Activated T-helper 1 cell treated with anti-CD3 and anti-CD28 coated beads, Interleukin-12 subunit alpha, Interleukin-12 subunit beta, Interleukin-2, Interleukin-4 antibody, amounts not matched to agents 30 ng/mL and 10 ng/mL and 1 ng/mL, durations not matched to agents 14 hours and 24 hours and 36 hours (primary cell): ENCODE results near the gene ANKRD33. TPM values are rescaled to one million over a fixed set of nuclear protein-coding genes. Genes with fewer than 3 reads are reported as not detected.

Experiments
- DNase-seq: peaks from one replicate; pipeline ENCODE4 v3.0.0; 2021; ENCODE audit warnings: low spot score
- H3K27ac Mint-ChIP-seq: one replicate; pipeline ENCODE4 v1.8.0; 2021; ENCODE audit warnings: mild to moderate bottlenecking, mixed read lengths
- H3K27me3 Mint-ChIP-seq: one replicate; pipeline ENCODE4 v1.8.0; 2022; ENCODE audit warnings: mild to moderate bottlenecking, moderate library complexity, mixed read lengths; ENCODE audit not compliant: insufficient read depth
- H3K36me3 Mint-ChIP-seq: one replicate; pipeline ENCODE4 v1.8.0; 2021; ENCODE audit warnings: low read depth, mixed read lengths
- H3K4me1 Mint-ChIP-seq: one replicate; pipeline ENCODE4 v1.8.0; 2021; ENCODE audit warnings: low read depth, mixed read lengths
- H3K4me3 Mint-ChIP-seq: one replicate; pipeline ENCODE4 v1.8.0; 2021; ENCODE audit warnings: mild to moderate bottlenecking, moderate library complexity, mixed read lengths
- H3K9me3 Mint-ChIP-seq: one replicate; pipeline ENCODE4 v1.8.0; 2021; ENCODE audit warnings: mixed read lengths
- intact Hi-C: fragments of 100-400 bp; cut with micrococcal nuclease; formaldehyde crosslinking; loops from one replicate; pipeline ENCODE4 v1.15.1; 2024
- total RNA-seq: library from RNA; stranded (reverse); gene quantifications from 2 replicates; pipeline ENCODE4 v1.2.3, GENCODE V29; 2022

Gene ANKRD33
- total RNA-seq, 1 donor from 2014 or later: not detected

- Mint-ChIP-seq H3K4me1 (peaks cover 13% of the 10 kb centered on the region), H3K9me3 (no peaks in the 10 kb centered on the region), H3K4me3 (peak overlapping the region; percentile 20), H3K27ac (no peak overlapping the region), H3K27me3 (peaks cover 2% of the 10 kb centered on the region), H3K36me3 (no peaks in the 10 kb centered on the region)
- DNase-seq: peak; percentile 35
- intact Hi-C loops: no loop called here
Observed at GRCh38 chr12:51923506-51924365, 35.8 kb downstream of the ANKRD33 start.

GRCh38 chr12:51924551-51925319, 36.8 kb downstream of the ANKRD33 start:
- no peak for DNase-seq
- peaks cover 4% of the 10 kb centered on the region for H3K27me3 Mint-ChIP-seq
- no peak overlapping the region for H3K27ac Mint-ChIP-seq
- H3K36me3 Mint-ChIP-seq: no peaks in the 10 kb centered on the region
- intact Hi-C loops: no loop called here
- H3K4me1 Mint-ChIP-seq: peaks cover 13% of the 10 kb centered on the region
- H3K4me3 Mint-ChIP-seq: no peak overlapping the region
- H3K9me3 Mint-ChIP-seq: no peaks in the 10 kb centered on the region

DNA sequence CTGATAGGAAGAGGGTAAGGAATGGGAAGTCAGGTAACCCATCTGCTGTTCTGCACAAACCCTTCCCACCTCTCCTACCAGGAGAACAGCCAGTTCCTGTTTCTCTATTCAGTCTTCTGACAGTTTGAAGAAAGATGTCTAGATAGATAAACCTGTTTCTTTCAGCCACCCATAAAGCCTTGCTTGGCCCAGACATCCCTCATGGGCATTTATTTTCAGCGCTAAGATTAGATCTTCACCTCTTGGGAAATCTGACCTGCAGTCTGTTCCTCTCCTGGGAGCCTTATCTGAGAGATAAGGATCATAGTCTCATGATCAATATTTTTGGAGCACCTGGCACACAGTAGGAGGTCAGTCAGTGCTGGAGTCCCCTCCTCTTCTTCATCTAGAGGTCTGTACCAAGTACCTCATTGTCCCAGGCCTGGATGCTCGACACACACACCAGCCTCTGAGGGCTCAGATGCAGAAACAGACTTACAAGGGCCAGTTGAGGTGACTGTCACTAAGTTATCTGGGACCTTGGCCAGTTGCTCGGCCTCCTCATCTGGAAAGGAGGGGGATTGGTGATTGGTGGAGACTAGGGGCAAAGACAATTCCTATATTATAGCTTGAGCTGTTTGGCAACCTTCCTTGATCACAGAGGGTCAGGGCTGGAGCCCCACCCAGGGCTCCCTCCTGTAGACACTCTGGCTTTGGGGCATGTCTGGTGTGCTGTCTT, 37.6 kb downstream of the ANKRD33 start:
- Mint-ChIP-seq H3K9me3 (no peaks in the 10 kb centered on the region), H3K4me3 (no peak overlapping the region), H3K27me3 (peaks cover 10% of the 10 kb centered on the region), H3K36me3 (no peaks in the 10 kb centered on the region), H3K4me1 (peaks cover 13% of the 10 kb centered on the region), H3K27ac (no peak overlapping the region)
- no peak for DNase-seq
- intact Hi-C loops: loop anchor here (1.0 to 2.0 kb wide), 3 partner anchors 25 to 98 kb away; partner anchors contain the start of gene ACVR1B

DNA sequence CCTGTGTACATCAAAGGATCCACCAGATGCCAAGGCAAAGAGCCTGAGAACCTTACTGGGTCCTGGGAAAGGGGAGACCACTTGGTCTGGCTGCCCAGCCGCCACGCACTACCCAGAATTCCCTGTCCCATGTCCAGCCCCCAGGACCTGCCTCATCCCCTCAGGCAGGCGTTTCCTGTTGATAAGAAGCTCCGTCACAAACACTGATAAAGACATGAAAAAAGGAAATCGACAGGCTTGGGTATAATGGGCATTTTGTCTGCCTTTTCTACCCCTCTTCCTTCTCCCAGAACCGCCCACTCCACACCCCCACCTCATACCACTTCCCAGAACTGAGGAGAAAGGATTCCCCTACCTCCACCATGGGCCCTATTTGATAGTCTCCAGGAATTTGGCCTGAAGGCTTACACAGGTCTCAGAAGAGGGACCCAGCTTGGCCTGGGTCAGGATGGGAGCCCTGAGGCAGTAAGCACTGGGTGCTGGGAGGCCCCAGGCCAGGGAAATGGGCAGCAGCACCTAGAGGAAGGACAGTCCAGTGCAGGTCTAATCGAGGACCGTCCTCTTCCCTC, 38.2 kb downstream of the ANKRD33 start:
- H3K36me3 Mint-ChIP-seq: no peaks in the 10 kb centered on the region
- no peak overlapping the region for H3K4me3 Mint-ChIP-seq
- H3K27ac Mint-ChIP-seq: no peak overlapping the region
- no peak for DNase-seq
- peaks cover 11% of the 10 kb centered on the region for H3K27me3 Mint-ChIP-seq
- H3K9me3 Mint-ChIP-seq: no peaks in the 10 kb centered on the region
- intact Hi-C loops: loop anchor here (1.0 to 2.0 kb wide), 3 partner anchors 25 to 97 kb away; partner anchors contain the start of gene ACVR1B
- H3K4me1 Mint-ChIP-seq: peaks cover 13% of the 10 kb centered on the region

DNA sequence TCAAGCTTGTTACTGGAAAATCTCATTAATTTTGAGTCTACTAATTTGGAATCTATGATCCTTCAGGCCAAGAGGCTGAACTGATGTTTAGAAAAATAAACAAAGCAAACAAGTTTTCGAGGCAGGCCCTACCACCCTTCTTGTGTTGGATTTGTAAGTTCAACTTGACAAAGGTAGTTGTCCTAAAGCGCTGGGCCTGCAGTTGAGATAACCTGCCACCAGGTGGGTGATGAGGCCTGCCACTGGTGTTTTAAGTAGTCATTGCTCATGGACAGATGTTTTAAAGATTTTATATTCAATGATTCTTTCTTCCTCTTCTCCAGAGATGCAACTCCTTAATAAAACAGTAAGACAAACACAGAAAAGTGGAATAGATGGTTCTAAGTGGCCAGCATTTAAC, 38.8 kb downstream of the ANKRD33 start:
- no peaks in the 10 kb centered on the region for H3K36me3 Mint-ChIP-seq
- H3K4me1 Mint-ChIP-seq: peaks cover 13% of the 10 kb centered on the region
- H3K9me3 Mint-ChIP-seq: no peaks in the 10 kb centered on the region
- DNase-seq: peak; percentile 24
- H3K27ac Mint-ChIP-seq: no peak overlapping the region
- intact Hi-C loops: loop anchor here (1.0 to 2.0 kb wide), 3 partner anchors 24 to 97 kb away; partner anchors contain the start of gene ACVR1B
- H3K4me3 Mint-ChIP-seq: no peak overlapping the region
- peaks cover 13% of the 10 kb centered on the region for H3K27me3 Mint-ChIP-seq

GRCh38 chr12:51932218-51933076, 44.5 kb downstream of the ANKRD33 start:
- no peak for DNase-seq
- H3K4me3 Mint-ChIP-seq: no peak overlapping the region
- intact Hi-C loops: no loop called here
- H3K27ac Mint-ChIP-seq: no peak overlapping the region
- H3K27me3 Mint-ChIP-seq: peaks cover 22% of the 10 kb centered on the region
- no peaks in the 10 kb centered on the region for H3K36me3 Mint-ChIP-seq
- no peaks in the 10 kb centered on the region for H3K9me3 Mint-ChIP-seq
- H3K4me1 Mint-ChIP-seq: no peaks in the 10 kb centered on the region

DNA sequence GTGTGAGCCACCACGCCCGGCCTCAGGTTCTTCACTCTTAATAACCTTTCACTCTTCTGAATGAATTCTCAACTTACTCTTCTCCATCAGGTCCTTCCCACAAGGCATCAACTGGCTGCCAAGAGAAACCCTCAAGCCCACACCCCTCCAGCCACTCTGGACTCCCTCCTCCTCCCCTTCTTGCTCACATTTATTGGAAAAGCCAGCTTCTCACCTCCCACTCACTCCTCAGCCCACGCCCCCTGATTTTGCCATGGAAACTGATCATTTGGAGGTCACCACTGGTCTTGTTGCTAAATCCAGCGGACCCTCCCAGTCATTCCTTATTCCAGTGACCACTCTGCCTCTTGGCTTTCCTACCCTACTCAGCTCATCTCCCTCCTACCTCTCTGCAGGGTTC, 46.2 kb downstream of the ANKRD33 start:
- Mint-ChIP-seq H3K27ac (no peak overlapping the region), H3K4me1 (no peaks in the 10 kb centered on the region), H3K36me3 (no peaks in the 10 kb centered on the region), H3K4me3 (no peak overlapping the region), H3K27me3 (peaks cover 27% of the 10 kb centered on the region), H3K9me3 (no peaks in the 10 kb centered on the region)
- intact Hi-C loops: no loop called here
- DNase-seq: no peak

DNA sequence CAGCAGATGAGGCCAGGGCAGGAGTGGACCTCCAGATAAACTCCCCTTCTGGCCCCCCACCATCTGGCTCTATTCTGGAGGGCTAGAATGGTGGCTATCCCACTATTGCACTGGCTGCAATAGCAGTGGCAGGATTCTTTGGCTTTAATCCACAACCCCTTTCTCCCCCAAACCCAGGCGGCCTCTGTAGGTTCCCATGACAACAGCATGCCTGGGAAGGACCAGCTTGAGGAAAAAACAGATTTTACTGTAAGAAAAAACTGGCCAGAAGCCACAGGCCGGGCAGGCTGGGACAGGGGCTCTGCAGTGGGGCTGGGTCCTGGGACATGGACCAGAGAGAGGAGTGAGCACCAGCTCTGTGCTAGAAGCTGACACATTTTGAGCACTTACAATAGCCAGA, 50.0 kb downstream of the ANKRD33 start:
- Mint-ChIP-seq H3K4me1 (no peaks in the 10 kb centered on the region), H3K36me3 (no peaks in the 10 kb centered on the region), H3K9me3 (no peaks in the 10 kb centered on the region), H3K27me3 (peaks cover 25% of the 10 kb centered on the region), H3K4me3 (no peak overlapping the region), H3K27ac (no peak overlapping the region)
- intact Hi-C loops: no loop called here
- DNase-seq: no peak

- peaks cover 2% of the 10 kb centered on the region for H3K36me3 Mint-ChIP-seq
- H3K4me1 Mint-ChIP-seq: no peaks in the 10 kb centered on the region
- DNase-seq: no peak
- intact Hi-C loops: no loop called here
- peaks cover 25% of the 10 kb centered on the region for H3K27me3 Mint-ChIP-seq
- no peaks in the 10 kb centered on the region for H3K9me3 Mint-ChIP-seq
- H3K27ac Mint-ChIP-seq: no peak overlapping the region
- H3K4me3 Mint-ChIP-seq: no peak overlapping the region
Observed at GRCh38 chr12:51938726-51939125, 50.8 kb downstream of the ANKRD33 start.

DNA sequence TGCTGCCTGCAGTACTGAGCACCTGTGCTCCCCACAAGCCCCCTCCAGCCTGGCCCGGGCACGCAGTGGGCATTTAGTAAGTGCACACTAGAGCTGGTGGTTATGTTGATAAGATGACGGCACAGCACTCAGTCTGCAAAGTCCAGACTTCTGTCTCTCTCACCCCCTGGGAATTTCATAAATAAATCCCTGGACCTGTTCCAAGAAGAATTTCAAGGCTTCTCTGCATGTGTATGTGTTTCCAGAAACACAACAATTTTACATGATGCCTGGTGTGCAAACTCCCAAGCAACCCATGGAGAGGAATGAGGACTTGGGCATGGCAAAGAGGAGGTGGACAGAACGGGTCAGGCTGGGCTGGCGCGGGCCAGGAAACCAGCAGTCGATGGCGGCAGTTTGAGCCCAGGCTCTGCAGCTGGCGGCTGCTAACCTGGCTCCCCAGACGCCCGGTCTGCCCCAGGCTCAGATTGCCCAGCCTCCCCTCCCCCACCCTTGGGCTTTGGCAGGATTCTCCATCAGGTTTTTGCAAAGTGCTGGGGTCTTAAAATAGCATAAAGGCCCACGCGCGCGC, 53.2 kb downstream of the ANKRD33 start:
- Mint-ChIP-seq H3K27ac (no peak overlapping the region), H3K27me3 (peaks cover 21% of the 10 kb centered on the region), H3K4me1 (no peaks in the 10 kb centered on the region), H3K36me3 (peaks cover 2% of the 10 kb centered on the region), H3K9me3 (peaks cover 7% of the 10 kb centered on the region), H3K4me3 (no peak overlapping the region)
- DNase-seq: no peak
- intact Hi-C loops: no loop called here
